HepG2 (cell line): ENCODE results near the gene SLC26A3. TPM values are rescaled to one million over a fixed set of nuclear protein-coding genes. Genes with fewer than 3 reads are reported as not detected.

Experiments used
- ASH2L ChIP-seq: fragments of 300-600, 200-600 bp; sonication (generic); IDR thresholded peaks from 2 replicates; pipeline ENCODE4 v1.7.0; 2017; ENCODE audit warnings: low read depth, mild to moderate bottlenecking, moderate library complexity, mixed read lengths, low read length; ENCODE audit not compliant: insufficient read length
- ATM ChIP-seq: fragments of 450-650 bp; IDR thresholded peaks from 2 replicates; pipeline ENCODE4 v1.7.1; 2017; ENCODE audit warnings: mild to moderate bottlenecking, borderline replicate concordance
- CEBPB ChIP-seq: IDR thresholded peaks from 2 replicates; pipeline ENCODE4 v1.6.1; 2011; ENCODE audit warnings: low read depth, low read length, improper control_type of control experiment, borderline replicate concordance
- GATAD2A ChIP-seq: IDR thresholded peaks from 2 replicates; pipeline ENCODE4 v1.6.1; 2016
- KDM4B ChIP-seq: sonication (generic); formaldehyde crosslinking; IDR thresholded peaks from 2 replicates; pipeline ENCODE4 v1.4.0; 2020; ENCODE audit warnings: missing genetic modification reagents
- NFE2 ChIP-seq: sonication (generic); formaldehyde crosslinking; IDR thresholded peaks from 2 replicates; pipeline ENCODE4 v1.4.0; 2020; ENCODE audit warnings: missing genetic modification reagents
- SAFB2 ChIP-seq: sonication (generic); formaldehyde crosslinking; IDR thresholded peaks from 2 replicates; pipeline ENCODE4 v1.5.1; 2020; ENCODE audit warnings: missing genetic modification reagents, low read depth, mild to moderate bottlenecking, borderline replicate concordance
- TBX2 ChIP-seq: sonication (generic); formaldehyde crosslinking; IDR thresholded peaks from 2 replicates; pipeline ENCODE4 v1.5.0; 2020; ENCODE audit warnings: missing genetic modification reagents, mild to moderate bottlenecking, borderline replicate concordance
- ZNF136 ChIP-seq: sonication (generic); formaldehyde crosslinking; IDR thresholded peaks from 2 replicates; pipeline ENCODE4 v1.8.1; 2022; ENCODE audit warnings: low read depth, mild to moderate bottlenecking, moderate library complexity, missing genetic modification reagents
- ZNF431 ChIP-seq: sonication (generic); formaldehyde crosslinking; IDR thresholded peaks from 2 replicates; pipeline ENCODE4 v1.9.0; 2022; ENCODE audit warnings: missing genetic modification reagents, low read depth, mild to moderate bottlenecking, borderline replicate concordance
- ZNF550 ChIP-seq: sonication (generic); formaldehyde crosslinking; IDR thresholded peaks from 2 replicates; pipeline ENCODE4 v1.4.0; 2020; ENCODE audit warnings: mild to moderate bottlenecking, missing genetic modification reagents, borderline replicate concordance
- ZNF709 ChIP-seq: sonication (generic); formaldehyde crosslinking; IDR thresholded peaks from 2 replicates; pipeline ENCODE4 v1.5.0; 2020; ENCODE audit warnings: mild to moderate bottlenecking, missing genetic modification reagents
- polyA plus RNA-seq, 8 experiments: library from polyadenylated mRNA; depleted of rRNA in 3 of 8; stranded (reverse) in 7 of 8; unstranded in 1 of 8; fragments of >200 nt; fragmentation: Illumina TruSeq in 4 of 8; extraction: Trizol in 4 of 8; gene quantifications; 2 replicates each; pipeline versions ENCODE4 v1.2.1 to v1.2.3, GENCODE V29; 2011 to 2016; ENCODE audit warnings: low read depth in 4 of 8, missing spikeins in 1 of 8, mixed read lengths in 1 of 8; ENCODE audit not compliant: insufficient read depth in 1 of 8
- total RNA-seq, 5 experiments: library from RNA; depleted of rRNA; stranded (reverse); fragments of >200 nt; fragmentation: Illumina TruSeq; extraction: Trizol; gene quantifications; 2 replicates each; pipeline ENCODE4 v1.2.3, GENCODE V29; 2016; ENCODE audit warnings: low read depth in 1 of 5
- TF ChIP-seq, protein P1 (sequence below): sonication (generic); formaldehyde crosslinking; IDR thresholded peaks from 2 replicates; pipeline ENCODE4 v1.5.0; 2020; ENCODE audit warnings: mild to moderate bottlenecking, missing genetic modification reagents, borderline replicate concordance
- TF ChIP-seq, protein P2 (sequence below): sonication (generic); formaldehyde crosslinking; IDR thresholded peaks from 2 replicates; pipeline ENCODE4 v1.5.0; 2020; ENCODE audit warnings: missing genetic modification reagents
- TF ChIP-seq, protein P3 (sequence below): sonication (generic); formaldehyde crosslinking; IDR thresholded peaks from 2 replicates; pipeline ENCODE4 v1.5.0; 2020; ENCODE audit warnings: missing genetic modification reagents
- TF ChIP-seq, protein P4 (sequence below): sonication (generic); formaldehyde crosslinking; IDR thresholded peaks from 2 replicates; pipeline ENCODE4 v1.4.0; 2020; ENCODE audit warnings: missing genetic modification reagents

The SLC26A3 gene
- total and polyA plus RNA-seq, 2 of the 13 experiments (the other 11 are each of a cell fraction or from before 2014, with no cell fraction given) = 0.11 to 0.30 TPM

DNA sequence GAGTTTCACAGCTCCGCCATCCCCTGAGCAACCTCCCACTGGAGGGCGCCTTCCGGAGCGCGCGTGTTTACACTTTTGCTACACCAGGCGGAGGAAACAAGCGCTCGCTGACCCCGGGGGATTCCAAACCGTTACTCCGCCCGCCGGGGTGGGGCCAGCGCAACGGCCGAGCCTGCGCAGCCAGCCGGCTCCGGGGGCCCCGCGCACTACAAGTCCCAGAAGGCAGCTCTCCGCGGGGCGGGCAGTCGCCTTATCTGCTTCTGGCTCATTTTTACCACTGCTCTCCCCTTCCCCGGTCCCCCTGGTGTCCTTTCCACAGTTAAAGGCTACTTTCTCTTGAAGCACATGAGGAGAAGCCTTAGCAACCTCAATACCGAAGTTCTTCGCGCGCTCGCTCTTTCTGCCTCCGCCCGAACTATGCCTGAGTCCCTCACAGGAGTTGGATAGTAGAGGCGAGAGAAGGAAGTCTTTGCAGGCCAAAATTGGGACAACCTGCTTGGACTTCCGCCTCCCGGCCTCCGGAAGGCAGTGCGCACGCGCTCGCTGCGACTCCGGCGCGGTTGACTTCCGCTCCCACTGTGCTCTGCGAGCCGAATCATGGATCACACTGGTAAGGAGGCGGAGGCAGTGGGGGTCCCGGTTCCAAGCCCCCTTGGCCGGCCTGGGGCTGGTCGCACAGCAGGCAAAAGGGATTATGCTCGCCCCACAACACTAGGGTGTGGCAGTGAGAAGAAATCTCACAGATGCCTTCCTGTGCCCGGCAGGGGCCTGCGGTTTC is 59.3 kb downstream of the SLC26A3 start, which contains the start of gene CBLL1 (continued):
- TF ChIP-seq ZNF431 (CRISPR knock-in tag) (0 out of 2 replicates have a peak, but pooled peaks have one; percentile 38), GATAD2A (peak; percentile 60), KDM4B (CRISPR knock-in tag) (no peak), SAFB2 (CRISPR knock-in tag) (no peak), NFE2 (CRISPR knock-in tag) (no peak), ASH2L (peak; percentile 93), ZNF550 (CRISPR knock-in tag) (no peak), ZNF136 (CRISPR knock-in tag) (0 out of 2 replicates have a peak, but pooled peaks have one; percentile 75), CEBPB (no peak), TBX2 (peak; percentile 79; the same call in 1 of the 2 replicates), ATM (no peak), ZNF709 (CRISPR knock-in tag) (peak; percentile 79)
- TF ChIP-seq, protein P1, sequence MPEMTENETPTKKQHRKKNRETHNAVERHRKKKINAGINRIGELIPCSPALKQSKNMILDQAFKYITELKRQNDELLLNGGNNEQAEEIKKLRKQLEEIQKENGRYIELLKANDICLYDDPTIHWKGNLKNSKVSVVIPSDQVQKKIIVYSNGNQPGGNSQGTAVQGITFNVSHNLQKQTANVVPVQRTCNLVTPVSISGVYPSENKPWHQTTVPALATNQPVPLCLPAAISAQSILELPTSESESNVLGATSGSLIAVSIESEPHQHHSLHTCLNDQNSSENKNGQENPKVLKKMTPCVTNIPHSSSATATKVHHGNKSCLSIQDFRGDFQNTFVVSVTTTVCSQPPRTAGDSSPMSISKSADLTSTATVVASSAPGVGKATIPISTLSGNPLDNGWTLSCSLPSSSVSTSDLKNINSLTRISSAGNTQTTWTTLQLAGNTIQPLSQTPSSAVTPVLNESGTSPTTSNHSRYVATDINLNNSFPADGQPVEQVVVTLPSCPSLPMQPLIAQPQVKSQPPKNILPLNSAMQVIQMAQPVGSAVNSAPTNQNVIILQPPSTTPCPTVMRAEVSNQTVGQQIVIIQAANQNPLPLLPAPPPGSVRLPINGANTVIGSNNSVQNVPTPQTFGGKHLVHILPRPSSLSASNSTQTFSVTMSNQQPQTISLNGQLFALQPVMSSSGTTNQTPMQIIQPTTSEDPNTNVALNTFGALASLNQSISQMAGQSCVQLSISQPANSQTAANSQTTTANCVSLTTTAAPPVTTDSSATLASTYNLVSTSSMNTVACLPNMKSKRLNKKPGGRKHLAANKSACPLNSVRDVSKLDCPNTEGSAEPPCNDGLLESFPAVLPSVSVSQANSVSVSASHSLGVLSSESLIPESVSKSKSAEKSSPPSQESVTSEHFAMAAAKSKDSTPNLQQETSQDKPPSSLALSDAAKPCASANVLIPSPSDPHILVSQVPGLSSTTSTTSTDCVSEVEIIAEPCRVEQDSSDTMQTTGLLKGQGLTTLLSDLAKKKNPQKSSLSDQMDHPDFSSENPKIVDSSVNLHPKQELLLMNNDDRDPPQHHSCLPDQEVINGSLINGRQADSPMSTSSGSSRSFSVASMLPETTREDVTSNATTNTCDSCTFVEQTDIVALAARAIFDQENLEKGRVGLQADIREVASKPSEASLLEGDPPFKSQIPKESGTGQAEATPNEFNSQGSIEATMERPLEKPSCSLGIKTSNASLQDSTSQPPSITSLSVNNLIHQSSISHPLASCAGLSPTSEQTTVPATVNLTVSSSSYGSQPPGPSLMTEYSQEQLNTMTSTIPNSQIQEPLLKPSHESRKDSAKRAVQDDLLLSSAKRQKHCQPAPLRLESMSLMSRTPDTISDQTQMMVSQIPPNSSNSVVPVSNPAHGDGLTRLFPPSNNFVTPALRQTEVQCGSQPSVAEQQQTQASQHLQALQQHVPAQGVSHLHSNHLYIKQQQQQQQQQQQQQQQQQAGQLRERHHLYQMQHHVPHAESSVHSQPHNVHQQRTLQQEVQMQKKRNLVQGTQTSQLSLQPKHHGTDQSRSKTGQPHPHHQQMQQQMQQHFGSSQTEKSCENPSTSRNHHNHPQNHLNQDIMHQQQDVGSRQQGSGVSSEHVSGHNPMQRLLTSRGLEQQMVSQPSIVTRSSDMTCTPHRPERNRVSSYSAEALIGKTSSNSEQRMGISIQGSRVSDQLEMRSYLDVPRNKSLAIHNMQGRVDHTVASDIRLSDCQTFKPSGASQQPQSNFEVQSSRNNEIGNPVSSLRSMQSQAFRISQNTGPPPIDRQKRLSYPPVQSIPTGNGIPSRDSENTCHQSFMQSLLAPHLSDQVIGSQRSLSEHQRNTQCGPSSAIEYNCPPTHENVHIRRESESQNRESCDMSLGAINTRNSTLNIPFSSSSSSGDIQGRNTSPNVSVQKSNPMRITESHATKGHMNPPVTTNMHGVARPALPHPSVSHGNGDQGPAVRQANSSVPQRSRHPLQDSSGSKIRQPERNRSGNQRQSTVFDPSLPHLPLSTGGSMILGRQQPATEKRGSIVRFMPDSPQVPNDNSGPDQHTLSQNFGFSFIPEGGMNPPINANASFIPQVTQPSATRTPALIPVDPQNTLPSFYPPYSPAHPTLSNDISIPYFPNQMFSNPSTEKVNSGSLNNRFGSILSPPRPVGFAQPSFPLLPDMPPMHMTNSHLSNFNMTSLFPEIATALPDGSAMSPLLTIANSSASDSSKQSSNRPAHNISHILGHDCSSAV = no peak
- TF ChIP-seq, protein P2, sequence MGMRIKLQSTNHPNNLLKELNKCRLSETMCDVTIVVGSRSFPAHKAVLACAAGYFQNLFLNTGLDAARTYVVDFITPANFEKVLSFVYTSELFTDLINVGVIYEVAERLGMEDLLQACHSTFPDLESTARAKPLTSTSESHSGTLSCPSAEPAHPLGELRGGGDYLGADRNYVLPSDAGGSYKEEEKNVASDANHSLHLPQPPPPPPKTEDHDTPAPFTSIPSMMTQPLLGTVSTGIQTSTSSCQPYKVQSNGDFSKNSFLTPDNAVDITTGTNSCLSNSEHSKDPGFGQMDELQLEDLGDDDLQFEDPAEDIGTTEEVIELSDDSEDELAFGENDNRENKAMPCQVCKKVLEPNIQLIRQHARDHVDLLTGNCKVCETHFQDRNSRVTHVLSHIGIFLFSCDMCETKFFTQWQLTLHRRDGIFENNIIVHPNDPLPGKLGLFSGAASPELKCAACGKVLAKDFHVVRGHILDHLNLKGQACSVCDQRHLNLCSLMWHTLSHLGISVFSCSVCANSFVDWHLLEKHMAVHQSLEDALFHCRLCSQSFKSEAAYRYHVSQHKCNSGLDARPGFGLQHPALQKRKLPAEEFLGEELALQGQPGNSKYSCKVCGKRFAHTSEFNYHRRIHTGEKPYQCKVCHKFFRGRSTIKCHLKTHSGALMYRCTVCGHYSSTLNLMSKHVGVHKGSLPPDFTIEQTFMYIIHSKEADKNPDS (CRISPR knock-in tag) = no peak; the same call in 1 of the 2 replicates
- TF ChIP-seq, protein P3, sequence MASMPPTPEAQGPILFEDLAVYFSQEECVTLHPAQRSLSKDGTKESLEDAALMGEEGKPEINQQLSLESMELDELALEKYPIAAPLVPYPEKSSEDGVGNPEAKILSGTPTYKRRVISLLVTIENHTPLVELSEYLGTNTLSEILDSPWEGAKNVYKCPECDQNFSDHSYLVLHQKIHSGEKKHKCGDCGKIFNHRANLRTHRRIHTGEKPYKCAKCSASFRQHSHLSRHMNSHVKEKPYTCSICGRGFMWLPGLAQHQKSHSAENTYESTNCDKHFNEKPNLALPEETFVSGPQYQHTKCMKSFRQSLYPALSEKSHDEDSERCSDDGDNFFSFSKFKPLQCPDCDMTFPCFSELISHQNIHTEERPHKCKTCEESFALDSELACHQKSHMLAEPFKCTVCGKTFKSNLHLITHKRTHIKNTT (CRISPR knock-in tag) = no peak
- TF ChIP-seq, protein P4, sequence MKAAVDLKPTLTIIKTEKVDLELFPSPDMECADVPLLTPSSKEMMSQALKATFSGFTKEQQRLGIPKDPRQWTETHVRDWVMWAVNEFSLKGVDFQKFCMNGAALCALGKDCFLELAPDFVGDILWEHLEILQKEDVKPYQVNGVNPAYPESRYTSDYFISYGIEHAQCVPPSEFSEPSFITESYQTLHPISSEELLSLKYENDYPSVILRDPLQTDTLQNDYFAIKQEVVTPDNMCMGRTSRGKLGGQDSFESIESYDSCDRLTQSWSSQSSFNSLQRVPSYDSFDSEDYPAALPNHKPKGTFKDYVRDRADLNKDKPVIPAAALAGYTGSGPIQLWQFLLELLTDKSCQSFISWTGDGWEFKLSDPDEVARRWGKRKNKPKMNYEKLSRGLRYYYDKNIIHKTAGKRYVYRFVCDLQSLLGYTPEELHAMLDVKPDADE (CRISPR knock-in tag) = no peak
